A673 (cell line): ENCODE measurements around the gene NR6A1.

Experiments used
- CTCF ChIP-seq: fragments of 300-800, 200-600 bp; sonication (generic); conservative IDR thresholded peaks from 2 replicates; pipeline ENCODE4 v1.5.1; 2017; ENCODE audit warnings: low read depth, mild to moderate bottlenecking, antibody characterized with exemption, low read length, moderate library complexity, mixed read lengths
- EZH2 ChIP-seq: fragments of 200-600 bp; sonication (generic); IDR thresholded peaks from 2 replicates; pipeline ENCODE4 v1.6.1; 2017; ENCODE audit warnings: borderline replicate concordance, low read depth, mild to moderate bottlenecking, mixed read lengths, antibody characterized with exemption, low read length; ENCODE audit not compliant: poor library complexity, severe bottlenecking

- TF ChIP-seq CTCF (no peak), EZH2 (no peak)
Observed at GRCh38 chr9:124495126-124496074, 275.7 kb downstream of the NR6A1 start.
